Endothelial cell of umbilical vein (primary cell): ENCODE data around the gene FAM217A. TPM values are rescaled to one million over a fixed set of nuclear protein-coding genes. Genes with fewer than 3 reads are reported as not detected.

Experiments
- BruUV-seq: library from RNA; stranded (reverse); fragments of 400-500 nt; replicated peaks from 2 replicates; lab custom pipeline; 2021; lab: Mats Ljungman, UMichigan
- CTCF ChIA-PET: fragments of 300-600, 350-600 bp; sonication (Branson Sonifier 250); formaldehyde crosslinking; loops from one replicate; lab custom pipeline; 2021; ENCODE audit warnings: antibody characterized with exemption, inconsistent platforms; lab: Charles Lee
- POLR2A ChIA-PET: fragments of 300-600, 350-600 bp; sonication (Branson Sonifier 250); formaldehyde crosslinking; loops from one replicate; lab custom pipeline; 2021; ENCODE audit warnings: antibody characterized with exemption, inconsistent platforms; lab: Charles Lee
- DNase-seq: peaks from one replicate; pipeline ENCODE4 v3.0.0-alpha.2; 2011; ENCODE audit warnings: low read depth, low spot score
- FAIRE-seq: peaks from 2 replicates; lab custom pipeline; 2011; peaks lifted over from hg19 to GRCh38; lab: Jason Lieb, UNC
- H2AFZ ChIP-seq: 2 replicates; pipeline ENCODE4 v1.6.0; 2012; ENCODE audit warnings: low read depth, low read length, control low read depth, inconsistent platforms
- H3K27ac ChIP-seq: 2 replicates; pipeline ENCODE4 v1.5.1; 2011; ENCODE audit warnings: low read depth, mild to moderate bottlenecking, control low read depth, low read length, moderate library complexity; ENCODE audit not compliant: insufficient read depth
- H3K27me3 ChIP-seq, 2 experiments: 2 replicates each; pipeline versions ENCODE4 v1.6.0 to v1.6.1; 2011; ENCODE audit warnings: low read length in 2 of 2, mixed read lengths in 1 of 2; ENCODE audit not compliant: control insufficient read depth in 2 of 2, insufficient read depth in 2 of 2
- H3K36me3 ChIP-seq, 2 experiments: 2 replicates in 1 of 2; 3 replicates in 1 of 2; pipeline ENCODE4 v1.5.1; 2011; ENCODE audit warnings: low read length in 2 of 2, mild to moderate bottlenecking in 1 of 2, moderate library complexity in 1 of 2; ENCODE audit not compliant: control insufficient read depth in 2 of 2, insufficient read depth in 2 of 2; ENCODE audit errors: extremely low read depth in 1 of 2
- H3K4me1 ChIP-seq: 3 replicates; pipeline ENCODE4 v1.5.1; 2011; ENCODE audit warnings: mild to moderate bottlenecking, low read length; ENCODE audit not compliant: control insufficient read depth, insufficient read depth; ENCODE audit errors: extremely low read depth
- H3K4me2 ChIP-seq: 2 replicates; pipeline ENCODE4 v1.6.1; 2011; ENCODE audit warnings: low read length, control low read depth, mixed read lengths; ENCODE audit not compliant: insufficient read depth
- H3K4me3 ChIP-seq, 3 experiments: fragments of 200-600 bp in 1 of 3; sonication (generic), shearing (Covaris generic) in 1 of 3; replicated peaks in 1 of 3; 2 replicates each; pipeline ENCODE4 v1.5.1; 2011 to 2016; ENCODE audit warnings: control low read depth in 3 of 3, low read length in 3 of 3, mild to moderate bottlenecking in 2 of 3, inconsistent platforms in 1 of 3, low read depth in 1 of 3, moderate library complexity in 1 of 3; ENCODE audit not compliant: insufficient read depth in 1 of 3
- H3K79me2 ChIP-seq: 2 replicates; pipeline ENCODE4 v1.6.0; 2012; ENCODE audit warnings: low read length, inconsistent platforms; ENCODE audit not compliant: control insufficient read depth, insufficient read depth
- H3K9ac ChIP-seq: replicated peaks from 2 replicates; pipeline ENCODE3; 2011; ENCODE audit warnings: low read length, control low read depth; ENCODE audit not compliant: insufficient read depth; ENCODE audit errors: extremely low read depth
- H3K9me1 ChIP-seq: replicated peaks from 3 replicates; pipeline ENCODE4 v1.6.0; 2011; ENCODE audit warnings: mild to moderate bottlenecking, low read length; ENCODE audit not compliant: control insufficient read depth, insufficient read depth; ENCODE audit errors: extremely low read depth
- H3K9me3 ChIP-seq: replicated peaks from 2 replicates; pipeline ENCODE4 v1.5.1; 2012; ENCODE audit warnings: low read length, inconsistent platforms; ENCODE audit not compliant: control insufficient read depth, insufficient read depth
- H4K20me1 ChIP-seq: replicated peaks from 2 replicates; pipeline ENCODE3; 2011; ENCODE audit warnings: mild to moderate bottlenecking, low read length; ENCODE audit not compliant: control insufficient read depth, insufficient read depth; ENCODE audit errors: extremely low read depth
- CTCF ChIP-seq, 2 donors: IDR thresholded peaks; 1 replicate in 1 of 2; 2 replicates in 1 of 2; pipeline ENCODE4 v1.5.1; 2011; ENCODE audit warnings: low read length in 2 of 2, mild to moderate bottlenecking in 2 of 2, moderate library complexity in 2 of 2, control low read depth in 1 of 2, inconsistent platforms in 1 of 2, low read depth in 1 of 2; ENCODE audit not compliant: insufficient read depth in 1 of 2; ENCODE audit errors: extremely low read depth in 1 of 2
- FOS ChIP-seq: IDR thresholded peaks from 2 replicates; pipeline ENCODE4 v1.6.1; 2011; ENCODE audit warnings: mild to moderate bottlenecking, low read length, moderate library complexity, borderline replicate concordance; ENCODE audit not compliant: insufficient read depth
- JUN ChIP-seq: IDR thresholded peaks from 2 replicates; pipeline ENCODE4 v1.6.1; 2011; ENCODE audit warnings: borderline replicate concordance, low read depth; ENCODE audit not compliant: insufficient read length, insufficient read depth
- MAX ChIP-seq: IDR thresholded peaks from 2 replicates; pipeline ENCODE4 v1.6.1; 2011; ENCODE audit not compliant: insufficient read depth, insufficient read length
- POLR2A ChIP-seq: IDR thresholded peaks from 2 replicates; pipeline ENCODE4 v1.6.1; 2012; ENCODE audit warnings: low read depth, mild to moderate bottlenecking, control low read depth, low read length
- POLR2AphosphoS5 ChIP-seq: IDR thresholded peaks from 2 replicates; pipeline ENCODE4 v1.6.1; 2012; ENCODE audit warnings: low read depth, mild to moderate bottlenecking, control low read depth, low read length, moderate library complexity; ENCODE audit not compliant: insufficient read depth
- dilution Hi-C: fragments of 300-500 bp; cut with MboI; formaldehyde crosslinking; loops from one replicate; pipeline ENCODE4 v1.15.0; 2019; ENCODE audit warnings: low sequenced_read_pairs; ENCODE audit not compliant: extremely low pct_ligation_motif_present
- intact Hi-C: fragments of 100-400 bp; cut with micrococcal nuclease; formaldehyde crosslinking; loops from one replicate; pipeline ENCODE4 v1.10.0; 2022
- polyA plus RNA-seq, 4 experiments: library from polyadenylated mRNA; depleted of rRNA in 3 of 4; stranded (reverse) in 3 of 4; unstranded in 1 of 4; fragments of >200 nt; gene quantifications; 2 replicates each; pipeline versions ENCODE4 v1.2.1 to v1.2.3, GENCODE V29; 2011 to 2012; ENCODE audit warnings: missing spikeins in 1 of 4
- total RNA-seq: library from RNA; stranded (reverse); gene quantifications from 2 replicates; pipeline ENCODE4 v1.2.3, GENCODE V29; 2021

FAM217A gene
- total and polyA plus RNA-seq, 2 donors (not counting 3 experiments of a cell fraction or from before 2014, with no cell fraction given): not detected

- Histone ChIP-seq H3K9me3 (no peaks in the 10 kb centered on the region), H3K27ac (no peak overlapping the region), H3K9me1 (no peaks in the 10 kb centered on the region), H3K79me2 (peaks cover 96% of the 10 kb centered on the region), H3K4me1 (no peaks in the 10 kb centered on the region), H3K9ac (no peak overlapping the region), H3K4me2 (no peak overlapping the region), H3K4me3 (no peak overlapping the region), H2AFZ (no peak overlapping the region), H3K36me3 (peaks cover 2 to 14% of the 10 kb centered on the region in 2 experiments), H3K27me3 (no peaks in the 10 kb centered on the region), H4K20me1 (peaks cover 6% of the 10 kb centered on the region)
- dilution Hi-C loops: no loop called here
- ChIA-PET POLR2A (interaction anchor here (0.8 kb wide), 1 partner anchor 11 kb away, joined by 3 read pairs; a partner anchor contains a TSS), CTCF (interaction anchor here (1.1 to 1.5 kb wide), 3 partner anchors 11 to 178 kb away, joined by 3 to 6 read pairs (median 4); a partner anchor contains a TSS)
- DNase-seq (no peak), FAIRE-seq (no peak)
- intact Hi-C loops: no loop called here
- no TSS peak for BruUV-seq
- TF ChIP-seq POLR2A (no peak), FOS (no peak), POLR2AphosphoS5 (no peak), CTCF (IDR thresholded peaks at IDR 0.05; ENCODE audit: extremely low read depth in 1 of 2, insufficient read depth in 1 of 2, low read depth in 1 of 2, low read length in 2 of 2) (no peak), JUN (no peak)
These were observed 46.5 kb downstream of the FAM217A start for GRCh38 chr6:4032475-4032874.

GRCh38 chr6:4031442-4031841, 47.5 kb downstream of the FAM217A start:
- no peak overlapping the region for H3K4me3 ChIP-seq
- H3K4me2 ChIP-seq: no peak overlapping the region
- ChIA-PET CTCF (interaction anchor here (0.7 to 1.5 kb wide), 3 partner anchors 10 to 124 kb away, joined by 3 to 4 read pairs (median 4); a partner anchor contains a TSS), POLR2A (no interaction called here)
- H2AFZ ChIP-seq: no peak overlapping the region
- no peak for FAIRE-seq
- peaks cover 2 to 11% of the 10 kb centered on the region in 2 experiments for H3K36me3 ChIP-seq
- no peaks in the 10 kb centered on the region for H3K9me1 ChIP-seq
- no peaks in the 10 kb centered on the region for H3K4me1 ChIP-seq
- dilution Hi-C loops (no loop called here), intact Hi-C loops (no loop called here)
- H3K9ac ChIP-seq: no peak overlapping the region
- no peak for DNase-seq
- no peak for TF ChIP-seq MAX
- H4K20me1 ChIP-seq: peaks cover 10% of the 10 kb centered on the region
- no peaks in the 10 kb centered on the region for H3K27me3 ChIP-seq
- H3K27ac ChIP-seq: no peak overlapping the region
- H3K9me3 ChIP-seq: no peaks in the 10 kb centered on the region
- BruUV-seq: no TSS peak
- H3K79me2 ChIP-seq: peaks cover 95% of the 10 kb centered on the region
